CD8-positive, alpha-beta memory T cell (primary cell): ENCODE results near the gene TIMM29. TPM values are rescaled to one million over a fixed set of nuclear protein-coding genes. Genes with fewer than 3 reads are reported as not detected.

ENCODE experiments used
- CTCF ChIA-PET: fragments of 350-600 bp; sonication (Branson Sonifier 250); formaldehyde crosslinking; loops from one replicate; lab custom pipeline; 2021; ENCODE audit warnings: antibody characterized with exemption; lab: Charles Lee
- POLR2A ChIA-PET: fragments of 350-600 bp; sonication (Branson Sonifier 250); formaldehyde crosslinking; loops from one replicate; lab custom pipeline; 2021; ENCODE audit warnings: antibody characterized with exemption; lab: Charles Lee
- DNase-seq, 5 donors: peaks; one replicate each; pipeline versions ENCODE4 v3.0.0 to v3.0.0-alpha.2; 2020 to 2022; ENCODE audit warnings: mixed read lengths in 1 of 5
- H3K27ac ChIP-seq: one replicate; pipeline ENCODE4 v1.7.0; 2013; ENCODE audit warnings: low read depth, mild to moderate bottlenecking, low read length, moderate library complexity
- H3K27me3 ChIP-seq: 2 replicates; pipeline ENCODE4 v1.7.0; 2013; ENCODE audit warnings: low read length, mild to moderate bottlenecking; ENCODE audit not compliant: insufficient read depth, poor library complexity, severe bottlenecking
- H3K36me3 ChIP-seq: 2 replicates; pipeline ENCODE4 v1.7.0; 2013; ENCODE audit warnings: mild to moderate bottlenecking, low read length, moderate library complexity; ENCODE audit not compliant: insufficient read depth
- H3K4me1 ChIP-seq: 2 replicates; pipeline ENCODE4 v1.7.0; 2013; ENCODE audit warnings: mild to moderate bottlenecking, low read length, moderate library complexity; ENCODE audit not compliant: insufficient read depth
- H3K4me3 ChIP-seq: 2 replicates; pipeline ENCODE4 v1.7.0; 2013; ENCODE audit warnings: mild to moderate bottlenecking, low read length
- H3K9me3 ChIP-seq: 2 replicates; pipeline ENCODE4 v1.7.0; 2013; ENCODE audit warnings: mild to moderate bottlenecking, low read length
- H3K27ac Mint-ChIP-seq, 8 donors: one replicate each; pipeline ENCODE4 v1.8.0; 2020 to 2021; ENCODE audit warnings: mixed read lengths in 8 of 8, mild to moderate bottlenecking in 6 of 8, inconsistent platforms in 3 of 8, moderate library complexity in 3 of 8
- H3K27me3 Mint-ChIP-seq, 2 donors: one replicate each; pipeline ENCODE4 v1.8.0; 2020 to 2021; ENCODE audit warnings: mixed read lengths in 2 of 2, mild to moderate bottlenecking in 1 of 2, moderate library complexity in 1 of 2
- H3K36me3 Mint-ChIP-seq, 3 donors: one replicate each; pipeline ENCODE4 v1.8.0; 2020 to 2021; ENCODE audit warnings: mixed read lengths in 3 of 3, inconsistent platforms in 1 of 3, mild to moderate bottlenecking in 1 of 3
- H3K4me1 Mint-ChIP-seq, 3 donors: one replicate each; pipeline ENCODE4 v1.8.0; 2020 to 2021; ENCODE audit warnings: mixed read lengths in 3 of 3, inconsistent platforms in 1 of 3, mild to moderate bottlenecking in 1 of 3
- H3K4me3 Mint-ChIP-seq, 7 donors: one replicate each; pipeline ENCODE4 v1.8.0; 2020 to 2021; ENCODE audit warnings: mixed read lengths in 7 of 7, mild to moderate bottlenecking in 6 of 7, moderate library complexity in 4 of 7, inconsistent platforms in 2 of 7
- H3K9me3 Mint-ChIP-seq, 5 donors: one replicate each; pipeline ENCODE4 v1.8.0; 2020 to 2022; ENCODE audit warnings: mixed read lengths in 5 of 5, mild to moderate bottlenecking in 3 of 5, moderate library complexity in 2 of 5, inconsistent platforms in 1 of 5
- polyA plus RNA-seq: library from polyadenylated mRNA; unstranded; fragments of 300-500 nt; fragmentation: Illumina TruSeq; gene quantifications from one replicate; pipeline ENCODE4 v1.2.3, GENCODE V29; 2021
- total RNA-seq, 2 experiments: library from RNA; stranded (reverse); gene quantifications; one replicate each; pipeline ENCODE4 v1.2.3, GENCODE V29; 2021

Gene TIMM29
- total RNA-seq, result 10 to 100 TPM; 22.3 to 27.0 TPM
- polyA plus RNA-seq, result 36.6 TPM

DNA sequence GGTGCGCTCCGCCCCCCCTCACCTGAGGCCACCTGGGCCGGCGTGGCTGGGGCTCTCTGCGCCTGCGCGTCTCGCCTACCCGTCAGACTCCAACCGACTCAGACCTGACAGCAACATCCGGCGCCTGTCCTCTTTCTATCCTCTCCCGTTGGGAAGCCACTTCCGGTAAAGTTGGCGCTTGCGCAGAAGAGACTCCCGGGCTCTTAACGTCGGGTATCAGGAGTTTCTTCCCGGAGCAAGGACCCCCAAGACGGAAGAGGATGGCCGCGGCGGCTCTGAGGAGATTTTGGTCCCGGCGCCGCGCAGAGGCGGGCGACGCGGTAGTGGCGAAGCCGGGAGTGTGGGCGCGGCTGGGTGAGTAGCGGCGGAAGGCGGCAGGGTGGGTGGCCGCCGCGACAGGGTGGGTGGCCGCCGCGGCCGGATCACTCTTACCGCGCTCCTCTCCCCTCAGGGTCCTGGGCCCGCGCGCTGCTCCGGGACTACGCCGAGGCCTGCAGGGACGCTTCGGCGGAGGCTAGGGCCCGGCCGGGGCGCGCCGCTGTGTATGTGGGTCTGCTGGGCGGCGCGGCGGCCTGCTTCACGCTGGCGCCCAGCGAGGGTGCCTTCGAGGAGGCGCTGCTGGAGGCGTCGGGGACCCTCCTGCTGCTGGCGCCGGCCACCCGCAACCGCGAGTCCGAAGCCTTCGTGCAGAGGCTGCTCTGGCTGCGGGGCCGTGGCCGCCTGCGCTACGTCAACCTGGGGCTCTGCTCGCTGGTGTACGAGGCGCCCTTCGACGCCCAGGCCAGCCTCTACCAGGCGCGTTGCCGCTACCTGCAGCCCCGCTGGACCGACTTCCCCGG lies at the start of gene TIMM29, which contains the start of gene YIPF2:
TSS of gene TIMM29 (plus strand) at position 249 of the 839 bp plus-strand sequence. CDS start at position 261, 12 bp downstream.
TSS of gene YIPF2 (minus strand) at position 77 of the 839 bp plus-strand sequence. CDS start 229 bp downstream, outside the sequence.
- Mint-ChIP-seq H3K36me3 (peaks cover 0 to 39% (median 0%) of the 10 kb centered on the region in 3 donors), H3K27me3 (peaks cover 0 to 1% of the 10 kb centered on the region in 2 donors), H3K27ac (peak within 1 kb of the TSS; percentile 85 to 99 (median 94)), H3K9me3 (no peaks in the 10 kb centered on the region), H3K4me1 (peaks cover 17 to 35% (median 25%) of the 10 kb centered on the region in 3 donors), H3K4me3 (peak within 1 kb of the TSS; percentile 91 to 100 (median 94))
- H3K9me3 ChIP-seq, result no peaks in the 10 kb centered on the region
- CTCF ChIA-PET, result interaction anchor here (0.6 to 1.4 kb wide), 2 partner anchors 8 to 58 kb away, joined by 3 to 4 read pairs; partner anchors contain the start of gene CARM1
- POLR2A ChIA-PET, result interaction anchor here (0.5 kb wide), 1 partner anchor 1619 kb away, joined by 5 read pairs; no protein-coding TSS in a partner anchor
- DNase-seq, result peak; percentile 89 to 95 (median 90)
- H3K27me3 ChIP-seq, result no peaks in the 10 kb centered on the region
- H3K36me3 ChIP-seq, result no peaks in the 10 kb centered on the region
- peaks cover 23% of the 10 kb centered on the region for H3K4me1 ChIP-seq
- H3K4me3 ChIP-seq, result peak within 1 kb of the TSS; percentile 74
- H3K27ac ChIP-seq, result peak within 1 kb of the TSS; percentile 83

- Histone ChIP-seq H3K27ac (no peak overlapping the region), H3K36me3 (no peaks in the 10 kb centered on the region), H3K4me1 (peaks cover 9% of the 10 kb centered on the region), H3K27me3 (no peaks in the 10 kb centered on the region), H3K4me3 (no peak overlapping the region), H3K9me3 (no peaks in the 10 kb centered on the region)
- peaks cover 0 to 2% (median 1%) of the 10 kb centered on the region in 3 donors for H3K36me3 Mint-ChIP-seq
- POLR2A ChIA-PET, result interaction anchor here (1.1 kb wide), 1 partner anchor 9 kb away, joined by 3 read pairs; no protein-coding TSS in a partner anchor
- CTCF ChIA-PET, result interaction anchor here (1.2 kb wide), 1 partner anchor 9 kb away, joined by 4 read pairs; no protein-coding TSS in a partner anchor
- no peaks in the 10 kb centered on the region for H3K27me3 Mint-ChIP-seq
- no peak overlapping the region for H3K27ac Mint-ChIP-seq
- DNase-seq, result no peak
- peaks cover 15 to 35% (median 19%) of the 10 kb centered on the region in 3 donors for H3K4me1 Mint-ChIP-seq
- H3K9me3 Mint-ChIP-seq, result no peaks in the 10 kb centered on the region
- H3K4me3 Mint-ChIP-seq, result no peak overlapping the region
Observed at GRCh38 chr19:10881403-10882107, 47.1 kb upstream of the TIMM29 start.

DNA sequence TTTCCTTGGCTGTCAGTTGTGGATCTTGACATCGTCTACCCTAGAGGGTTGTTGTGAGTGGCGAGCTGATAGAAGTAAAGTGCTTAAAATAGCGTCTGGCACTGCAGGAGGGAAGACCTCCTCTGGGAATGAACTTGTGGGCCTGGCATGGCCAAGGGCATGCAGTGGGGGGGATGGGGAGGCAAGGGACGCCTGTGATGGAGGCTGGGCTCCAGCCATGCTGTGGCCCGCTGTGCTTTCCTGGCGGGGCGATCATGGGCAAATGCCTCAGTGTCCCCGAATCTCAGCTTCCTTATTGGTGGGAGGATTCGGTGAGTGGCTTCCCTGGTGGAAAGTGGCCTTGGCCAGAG lies 46.5 kb upstream of the TIMM29 start:
- H3K4me1 ChIP-seq, result peaks cover 9% of the 10 kb centered on the region
- POLR2A ChIA-PET, result interaction anchor here (1.1 kb wide), 1 partner anchor 10 kb away, joined by 3 read pairs; no protein-coding TSS in a partner anchor
- Mint-ChIP-seq H3K27me3 (no peaks in the 10 kb centered on the region), H3K9me3 (no peaks in the 10 kb centered on the region), H3K4me3 (no peak overlapping the region), H3K4me1 (peaks cover 15 to 31% (median 15%) of the 10 kb centered on the region in 3 donors), H3K36me3 (peaks cover 0 to 2% (median 1%) of the 10 kb centered on the region in 3 donors), H3K27ac (no peak overlapping the region)
- no peak overlapping the region for H3K27ac ChIP-seq
- no peak overlapping the region for H3K4me3 ChIP-seq
- CTCF ChIA-PET, result interaction anchor here (1.2 kb wide), 1 partner anchor 10 kb away, joined by 4 read pairs; no protein-coding TSS in a partner anchor
- DNase-seq, result no peak
- no peaks in the 10 kb centered on the region for H3K9me3 ChIP-seq
- H3K27me3 ChIP-seq, result no peaks in the 10 kb centered on the region
- H3K36me3 ChIP-seq, result no peaks in the 10 kb centered on the region

GRCh38 chr19:10884274-10884673 lies 44.3 kb upstream of the TIMM29 start:
- Mint-ChIP-seq H3K9me3 (no peaks in the 10 kb centered on the region), H3K27me3 (no peaks in the 10 kb centered on the region), H3K27ac (peak overlapping the region in 1 of 8 donors; percentile 77), H3K36me3 (peaks cover 0 to 3% (median 0%) of the 10 kb centered on the region in 3 donors), H3K4me1 (peaks cover 8 to 20% (median 8%) of the 10 kb centered on the region in 3 donors), H3K4me3 (no peak overlapping the region)
- Histone ChIP-seq H3K27me3 (no peaks in the 10 kb centered on the region), H3K9me3 (no peaks in the 10 kb centered on the region), H3K4me1 (peaks cover 4% of the 10 kb centered on the region), H3K27ac (no peak overlapping the region), H3K36me3 (no peaks in the 10 kb centered on the region), H3K4me3 (no peak overlapping the region)
- ChIA-PET POLR2A (no interaction called here), CTCF (interaction anchor here (0.9 kb wide), 1 partner anchor 167 kb away, joined by 3 read pairs; no protein-coding TSS in a partner anchor)
- DNase-seq, result no peak

GRCh38 chr19:10885201-10886169 lies 43.1 kb upstream of the TIMM29 start:
- ChIA-PET CTCF (interaction anchor here (0.9 kb wide), 1 partner anchor 12 kb away, joined by 3 read pairs; no protein-coding TSS in a partner anchor), POLR2A (no interaction called here)
- peaks cover 0 to 3% (median 0%) of the 10 kb centered on the region in 3 donors for H3K36me3 Mint-ChIP-seq
- no peaks in the 10 kb centered on the region for H3K27me3 Mint-ChIP-seq
- H3K9me3 ChIP-seq, result no peaks in the 10 kb centered on the region
- no peak for DNase-seq
- H3K4me3 Mint-ChIP-seq, result peak overlapping the region in 1 of 7 donors; percentile 34
- no peaks in the 10 kb centered on the region for H3K27me3 ChIP-seq
- no peak overlapping the region for H3K27ac ChIP-seq
- H3K36me3 ChIP-seq, result no peaks in the 10 kb centered on the region
- no peaks in the 10 kb centered on the region for H3K9me3 Mint-ChIP-seq
- no peak overlapping the region for H3K4me3 ChIP-seq
- H3K27ac Mint-ChIP-seq, result peak overlapping the region in 3 of 8 donors; percentile 23 to 50 (median 27)
- H3K4me1 Mint-ChIP-seq, result peaks cover 5 to 13% (median 7%) of the 10 kb centered on the region in 3 donors
- no peaks in the 10 kb centered on the region for H3K4me1 ChIP-seq

DNA sequence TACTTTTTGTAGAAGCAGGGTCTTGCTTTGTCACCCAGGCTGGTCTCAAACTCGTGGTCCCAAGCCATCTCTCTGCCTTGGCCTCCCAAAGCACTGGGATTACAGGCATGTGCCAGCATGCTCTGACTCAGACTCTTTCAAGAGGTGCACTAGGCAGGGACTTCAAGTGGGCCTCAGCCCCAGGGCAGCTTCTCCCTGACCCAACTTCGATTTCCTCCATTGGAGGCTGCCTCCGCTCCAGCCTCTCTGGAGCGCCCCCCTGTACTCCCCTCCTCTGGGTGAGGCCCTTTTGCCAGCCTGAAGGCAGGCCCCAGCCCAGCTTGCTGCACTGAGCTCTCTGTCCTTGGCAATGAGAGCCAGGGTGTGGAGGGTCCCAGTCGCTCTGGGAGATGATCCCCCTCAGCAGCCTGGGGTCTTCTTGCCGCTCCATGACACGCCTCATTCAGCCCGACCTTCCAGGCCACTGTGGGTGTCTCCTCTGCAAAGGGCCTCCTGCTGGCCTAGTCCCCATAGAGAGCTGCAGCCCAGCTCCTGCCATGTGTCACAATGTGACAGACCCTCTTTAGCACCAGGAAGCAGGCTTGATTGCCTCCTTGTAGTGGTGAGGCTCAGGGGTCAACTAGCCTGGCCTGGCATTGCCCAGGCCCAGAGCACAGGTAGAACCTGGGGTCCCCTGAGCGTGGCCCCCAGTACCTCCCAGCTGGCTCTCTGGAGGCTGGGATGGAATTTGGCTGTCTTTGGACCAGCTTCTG lies 40.8 kb upstream of the TIMM29 start:
- Mint-ChIP-seq H3K36me3 (peaks cover 0 to 1% (median 0%) of the 10 kb centered on the region in 3 donors), H3K4me3 (no peak overlapping the region), H3K27me3 (no peaks in the 10 kb centered on the region), H3K27ac (peak overlapping the region in 1 of 8 donors; percentile 79), H3K9me3 (no peaks in the 10 kb centered on the region), H3K4me1 (peaks cover 5 to 13% (median 8%) of the 10 kb centered on the region in 3 donors)
- ChIA-PET CTCF (no interaction called here), POLR2A (no interaction called here)
- Histone ChIP-seq H3K4me3 (no peak overlapping the region), H3K36me3 (no peaks in the 10 kb centered on the region), H3K4me1 (no peaks in the 10 kb centered on the region), H3K27me3 (no peaks in the 10 kb centered on the region), H3K27ac (no peak overlapping the region), H3K9me3 (no peaks in the 10 kb centered on the region)
- DNase-seq, result no peak
